ENCODE results near the gene GJA5.

DNA sequence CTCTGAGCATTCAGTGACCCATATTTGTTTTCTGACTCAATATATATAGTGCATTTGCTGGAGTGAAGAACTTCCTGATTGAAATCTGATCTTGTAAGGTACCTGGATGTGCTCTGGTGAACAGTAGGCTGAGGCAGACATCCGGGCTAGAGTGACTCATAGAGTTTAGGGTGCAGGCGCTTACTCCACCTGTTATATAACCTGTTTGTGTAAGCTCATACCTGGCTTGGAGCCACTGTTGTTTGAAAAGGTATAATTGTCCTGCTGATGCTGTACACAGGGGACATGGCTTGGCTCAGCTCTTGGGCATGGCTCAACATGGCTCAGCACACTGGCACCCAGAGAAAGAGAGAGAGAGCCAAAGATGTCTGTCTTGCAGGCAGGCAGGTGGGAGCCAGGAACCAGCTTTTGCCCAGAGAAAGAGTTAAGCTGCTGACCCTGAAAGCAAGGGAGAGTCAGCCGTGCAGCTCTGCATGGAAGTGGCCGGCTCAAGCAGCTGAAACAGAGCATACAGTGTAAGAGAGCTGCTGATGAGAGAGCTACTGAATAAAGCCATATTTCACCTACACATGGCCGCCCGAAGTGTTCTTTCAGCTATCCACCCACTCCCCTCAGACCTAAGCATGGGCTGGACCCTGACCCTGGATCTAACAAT, 43.2 kb downstream of the GJA5 start:
- TF ChIP-seq, protein P1, sequence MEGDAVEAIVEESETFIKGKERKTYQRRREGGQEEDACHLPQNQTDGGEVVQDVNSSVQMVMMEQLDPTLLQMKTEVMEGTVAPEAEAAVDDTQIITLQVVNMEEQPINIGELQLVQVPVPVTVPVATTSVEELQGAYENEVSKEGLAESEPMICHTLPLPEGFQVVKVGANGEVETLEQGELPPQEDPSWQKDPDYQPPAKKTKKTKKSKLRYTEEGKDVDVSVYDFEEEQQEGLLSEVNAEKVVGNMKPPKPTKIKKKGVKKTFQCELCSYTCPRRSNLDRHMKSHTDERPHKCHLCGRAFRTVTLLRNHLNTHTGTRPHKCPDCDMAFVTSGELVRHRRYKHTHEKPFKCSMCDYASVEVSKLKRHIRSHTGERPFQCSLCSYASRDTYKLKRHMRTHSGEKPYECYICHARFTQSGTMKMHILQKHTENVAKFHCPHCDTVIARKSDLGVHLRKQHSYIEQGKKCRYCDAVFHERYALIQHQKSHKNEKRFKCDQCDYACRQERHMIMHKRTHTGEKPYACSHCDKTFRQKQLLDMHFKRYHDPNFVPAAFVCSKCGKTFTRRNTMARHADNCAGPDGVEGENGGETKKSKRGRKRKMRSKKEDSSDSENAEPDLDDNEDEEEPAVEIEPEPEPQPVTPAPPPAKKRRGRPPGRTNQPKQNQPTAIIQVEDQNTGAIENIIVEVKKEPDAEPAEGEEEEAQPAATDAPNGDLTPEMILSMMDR (IDR thresholded peaks at IDR 0.05) = no peak
- TF ChIP-seq POLR2A (IDR thresholded peaks at IDR 0.05; ENCODE audit: low read depth) = no peak
